T-helper 1 cell treated with Interleukin-12 subunit alpha and Interleukin-12 subunit beta and Interleukin-4 antibody, amounts not matched to agents 30 ng/mL and 1 ng/mL, for 36 hours (primary cell): ENCODE results near the gene ANKRD36B. TPM values are rescaled to one million over a fixed set of nuclear protein-coding genes. Genes with fewer than 3 reads are reported as not detected.
"Not testable (repeated sequence)": the region's sequence is repeated elsewhere in the genome, so short reads cannot be mapped to it uniquely, and the experiment has no call there.

Experiments used
- intact Hi-C: fragments of 100-400 bp; cut with micrococcal nuclease; formaldehyde crosslinking; loops from one replicate; pipeline ENCODE4 v1.15.1; 2024
- total RNA-seq: library from RNA; stranded (reverse); gene quantifications from 2 replicates; pipeline ENCODE4 v1.2.3, GENCODE V29; 2022

The ANKRD36B gene
- 72.0 and 75.5 TPM in 2 replicates for total RNA-seq

- intact Hi-C loops = loop anchor here (1.0 to 5.0 kb wide), 6 partner anchors 55 to 795 kb away; partner anchors contain the start of genes ACTR1B and TMEM131
Measured at GRCh38 chr2:97589598-97590510, at the start of gene ANKRD36B. ANKRD36B (minus strand) TSS chr2:97589877; CDS start chr2:97589685, 192 bp downstream.

GRCh38 chr2:97626049-97626430, 36.4 kb upstream of the ANKRD36B start:
- intact Hi-C loops = not testable (repeated sequence)

- intact Hi-C loops = not testable (repeated sequence)
Measured at GRCh38 chr2:97625354-97626048, 35.8 kb upstream of the ANKRD36B start.

GRCh38 chr2:97622976-97623375, 33.3 kb upstream of the ANKRD36B start:
- intact Hi-C loops = not testable (repeated sequence)

- intact Hi-C loops = not testable (repeated sequence)
Measured at GRCh38 chr2:97620492-97620891, 30.8 kb upstream of the ANKRD36B start.

- intact Hi-C loops = not testable (repeated sequence)
Measured at GRCh38 chr2:97618939-97619827, 29.5 kb upstream of the ANKRD36B start.

GRCh38 chr2:97617911-97618310, 28.2 kb upstream of the ANKRD36B start:
- intact Hi-C loops = no loop called here

GRCh38 chr2:97615746-97616145, 26.1 kb upstream of the ANKRD36B start:
- intact Hi-C loops = not testable (repeated sequence)

GRCh38 chr2:97611895-97612294, 22.2 kb upstream of the ANKRD36B start:
- intact Hi-C loops = not testable (repeated sequence)

GRCh38 chr2:97608745-97609144, 19.1 kb upstream of the ANKRD36B start:
- intact Hi-C loops = not testable (repeated sequence)

- intact Hi-C loops = not testable (repeated sequence)
Measured at GRCh38 chr2:97605524-97606339, 16.1 kb upstream of the ANKRD36B start.

GRCh38 chr2:97605109-97605508, 15.4 kb upstream of the ANKRD36B start:
- intact Hi-C loops = not testable (repeated sequence)

- intact Hi-C loops = not testable (repeated sequence)
Measured at GRCh38 chr2:97601537-97601936, 11.9 kb upstream of the ANKRD36B start.

- intact Hi-C loops = not testable (repeated sequence)
Measured at GRCh38 chr2:97596180-97596579, 6.5 kb upstream of the ANKRD36B start.

- intact Hi-C loops = loop anchor here (5.0 kb wide), 2 partner anchors 169 to 404 kb away; partner anchors contain the start of gene TMEM131
Measured at GRCh38 chr2:97593520-97593919, 3.8 kb upstream of the ANKRD36B start.

- intact Hi-C loops = loop anchor here (1.0 to 5.0 kb wide), 7 partner anchors 55 to 795 kb away; partner anchors contain the start of genes ACTR1B and TMEM131
Measured at GRCh38 chr2:97590515-97591394, 1.1 kb upstream of the ANKRD36B start.

- intact Hi-C loops = not testable (repeated sequence)
Measured at GRCh38 chr2:97589257-97589597, 450 bp downstream of the ANKRD36B start.

GRCh38 chr2:97565674-97566073, 24.0 kb downstream of the ANKRD36B start:
- intact Hi-C loops = not testable (repeated sequence)

GRCh38 chr2:97552406-97552805, 37.3 kb downstream of the ANKRD36B start:
- intact Hi-C loops = not testable (repeated sequence)
